Head of caudate nucleus (tissue), 42 donors: ENCODE data around the gene EYA4.

Experiments used
- DNase-seq, 42 donors: peaks; one replicate each; pipeline versions ENCODE4 v3.0.0 to v3.0.0-alpha.2; 2020 to 2021; ENCODE audit warnings: mixed read lengths in 7 of 42
- intact Hi-C: fragments of 100-400 bp; cut with DNase I; formaldehyde crosslinking; loops from one replicate; pipeline ENCODE4 v1.15.0; 2022

Gene EYA4

DNA sequence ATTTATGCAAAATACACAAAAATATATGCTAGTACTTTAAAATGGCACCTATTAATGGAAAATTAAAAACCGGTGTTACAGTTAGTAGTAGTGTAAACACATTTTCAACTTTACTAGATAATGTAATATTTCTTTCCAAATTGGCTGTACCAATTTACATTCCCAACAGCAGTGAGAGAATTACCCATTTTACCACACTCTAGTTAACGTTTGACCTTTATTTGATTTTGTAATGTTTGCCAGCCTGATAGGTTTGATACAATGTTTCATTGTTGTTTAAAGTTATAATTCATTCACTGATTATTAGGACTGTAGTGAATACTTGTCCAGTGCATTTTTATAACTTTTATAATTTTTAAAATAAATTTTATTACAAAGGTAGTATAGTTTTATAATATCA is 182.1 kb downstream of the EYA4 start:
- intact Hi-C loops: no loop called here
- DNase-seq: no peak

DNA sequence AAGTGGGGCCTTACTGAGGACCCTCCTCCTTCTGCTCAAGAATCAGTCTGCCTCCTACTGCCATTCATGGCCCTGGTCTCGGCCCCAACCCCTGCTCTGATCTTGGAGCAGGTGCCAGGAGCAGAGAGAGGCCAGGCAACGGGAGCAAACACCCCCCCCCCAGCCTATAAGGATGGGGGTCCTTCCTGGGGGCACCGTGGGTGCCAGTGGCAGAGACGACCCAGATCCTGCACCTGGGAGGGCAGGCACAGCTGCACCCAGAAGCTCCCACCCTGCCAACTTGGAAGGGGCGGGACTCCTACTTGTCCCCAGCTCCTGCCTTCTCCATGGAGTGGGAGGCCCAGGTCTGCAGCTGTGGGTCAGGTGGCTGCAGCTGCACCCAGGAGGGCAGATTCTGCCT is 183.2 kb downstream of the EYA4 start:
- intact Hi-C loops: no loop called here
- DNase-seq: no peak

DNA sequence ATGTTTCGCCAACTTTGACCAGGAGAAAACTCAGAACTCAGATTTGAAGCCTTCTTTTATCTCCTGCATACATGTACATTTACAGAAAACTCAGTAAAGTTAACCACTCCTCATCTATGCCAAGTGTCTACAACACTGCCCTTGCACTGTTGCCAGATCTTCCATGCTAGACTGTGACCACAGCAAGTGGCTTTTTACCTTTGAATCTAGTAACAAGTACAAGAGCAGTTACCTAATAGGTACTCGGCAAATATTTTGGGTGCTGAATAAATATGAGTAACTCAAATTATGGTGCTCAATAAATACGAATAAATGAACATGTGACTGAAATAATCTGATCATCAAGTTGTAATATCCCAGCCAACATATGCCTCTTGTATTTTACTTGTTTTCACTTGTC is 184.9 kb downstream of the EYA4 start:
- DNase-seq: no peak
- intact Hi-C loops: no loop called here

DNA sequence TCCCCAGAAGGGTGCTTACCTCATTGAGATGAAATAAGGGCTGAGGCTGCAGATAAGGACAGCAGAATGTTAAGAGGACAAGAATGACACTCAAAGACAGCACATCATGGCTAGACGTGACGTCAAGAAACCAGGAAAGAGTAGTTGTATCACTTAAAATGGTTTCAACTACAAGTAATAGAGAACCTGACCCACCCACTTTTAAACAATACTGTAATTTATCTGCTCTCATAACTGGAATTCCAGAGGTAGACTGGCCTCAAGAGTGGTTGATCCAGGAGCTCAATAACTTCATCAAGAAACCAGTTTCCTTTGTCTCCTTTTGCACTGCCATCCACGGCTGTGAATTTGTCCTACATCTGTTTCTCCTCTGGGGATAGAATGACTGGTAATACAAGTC is 187.1 kb downstream of the EYA4 start:
- DNase-seq: no peak
- intact Hi-C loops: no loop called here

DNA sequence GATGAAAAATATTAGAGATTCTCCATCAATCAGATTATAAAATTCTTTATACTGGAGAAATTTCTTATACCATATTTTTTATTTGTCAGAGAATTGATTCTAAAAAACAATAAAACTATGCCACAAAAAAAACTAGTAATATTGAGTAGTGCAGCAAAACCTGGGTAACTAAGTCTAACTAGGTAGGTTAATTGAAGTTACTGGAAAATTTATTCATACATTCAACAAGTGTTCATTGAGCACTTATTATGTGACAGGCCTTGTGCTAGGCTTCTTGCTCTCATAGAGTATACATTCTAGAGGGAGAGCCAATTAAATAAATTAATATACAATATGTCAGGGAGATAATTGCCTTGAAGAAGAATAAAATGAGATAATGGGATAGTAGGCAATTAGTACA is 189.4 kb downstream of the EYA4 start:
- intact Hi-C loops: no loop called here
- no peak for DNase-seq

DNA sequence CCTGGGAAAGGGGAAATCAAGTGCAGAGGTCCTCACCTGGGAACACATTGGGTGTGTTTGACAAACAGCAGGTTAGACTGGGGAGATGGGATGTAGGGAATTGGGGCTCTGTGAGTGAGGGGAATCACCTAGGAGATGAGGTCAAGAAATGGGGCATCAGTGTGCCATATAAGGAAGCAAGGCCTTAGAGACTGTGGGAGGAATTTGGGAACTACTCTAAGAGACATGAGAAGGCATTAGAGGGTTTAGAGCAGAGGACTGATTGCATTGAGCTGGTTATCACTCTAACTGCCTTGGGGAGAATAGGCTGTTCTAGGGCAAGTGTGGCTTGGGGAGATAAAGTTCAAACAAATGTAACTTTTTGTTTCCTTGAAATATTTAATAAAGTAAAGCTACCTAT is 189.9 kb downstream of the EYA4 start:
- intact Hi-C loops: no loop called here
- DNase-seq: no peak

DNA sequence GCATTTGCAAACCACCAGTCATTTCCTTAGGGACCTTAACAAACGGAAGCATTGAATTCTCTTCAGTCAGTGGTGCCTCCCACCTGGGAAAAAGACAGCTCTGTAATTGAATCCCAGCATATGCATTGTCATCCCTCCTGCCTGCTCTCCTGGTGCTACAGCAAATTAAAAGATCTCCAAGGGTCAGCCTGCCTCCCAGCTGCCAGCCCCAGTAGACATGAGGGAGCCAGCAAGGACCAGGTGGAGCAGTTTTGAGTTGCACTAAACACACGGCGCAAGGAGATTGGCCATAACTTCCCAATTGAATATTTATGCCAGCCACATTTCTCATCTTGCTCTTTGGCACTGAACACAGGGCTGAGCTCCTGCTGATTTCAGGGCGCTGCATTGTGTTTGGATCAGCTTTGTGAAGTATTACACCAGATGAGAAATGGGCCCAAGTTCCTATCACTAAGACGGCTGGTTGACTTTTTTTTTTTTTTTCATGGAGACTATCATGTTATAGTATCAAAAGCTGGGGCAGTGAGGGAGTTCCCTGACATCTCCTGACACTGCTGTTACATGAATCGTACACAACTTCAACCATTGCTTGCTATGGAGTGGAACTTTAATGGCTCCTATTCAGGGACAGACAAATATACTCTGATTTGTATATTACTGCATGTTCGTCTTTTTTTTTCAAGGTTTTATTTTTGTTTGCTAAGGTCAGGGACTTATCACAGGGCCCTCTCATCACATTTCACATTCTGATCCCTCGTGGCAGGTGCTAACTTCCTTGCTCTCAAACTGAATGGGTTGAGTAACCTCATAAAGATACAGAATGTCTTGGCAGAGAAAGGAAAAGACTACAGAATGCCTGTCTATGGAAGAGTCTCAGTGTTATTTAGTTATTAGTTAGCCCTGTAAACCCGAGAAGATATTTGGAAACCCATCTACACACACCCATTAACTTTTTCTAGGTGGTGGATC is 191.1 kb downstream of the EYA4 start:
- no peak for DNase-seq
- intact Hi-C loops: no loop called here

DNA sequence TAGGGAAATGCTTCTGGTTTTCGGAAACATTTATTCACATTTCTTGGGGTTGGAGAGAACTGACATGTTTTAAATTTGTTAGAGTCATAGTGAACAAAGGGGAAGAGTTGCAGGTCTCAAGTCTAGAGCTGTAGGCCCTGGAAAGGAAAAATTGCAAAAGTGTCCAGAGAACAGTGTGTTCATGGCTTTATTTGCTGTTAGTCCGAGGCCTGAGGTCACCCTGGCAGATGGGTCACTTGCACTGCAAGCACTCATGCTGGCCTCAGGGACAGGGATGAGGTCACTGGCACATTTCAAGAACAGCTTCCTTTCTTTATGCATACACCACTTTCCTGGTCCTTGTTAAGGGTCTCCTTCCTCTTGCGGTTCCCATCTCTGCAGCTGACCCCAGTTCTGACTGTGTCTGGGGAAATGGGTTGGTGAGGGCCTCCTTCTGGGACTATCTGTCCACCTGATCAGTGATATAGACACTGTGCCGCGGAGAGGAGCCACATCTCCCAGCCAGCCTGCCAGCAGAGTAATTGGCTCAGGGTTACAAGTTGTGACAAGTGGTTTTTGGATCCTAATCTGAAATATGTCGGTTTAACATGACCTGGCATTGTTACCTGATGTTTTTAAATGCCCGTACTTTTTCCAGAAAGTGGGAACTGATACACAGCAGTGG is 194.0 kb downstream of the EYA4 start:
- DNase-seq: peak in 2 of 42 donors; percentile 1 to 26

DNA sequence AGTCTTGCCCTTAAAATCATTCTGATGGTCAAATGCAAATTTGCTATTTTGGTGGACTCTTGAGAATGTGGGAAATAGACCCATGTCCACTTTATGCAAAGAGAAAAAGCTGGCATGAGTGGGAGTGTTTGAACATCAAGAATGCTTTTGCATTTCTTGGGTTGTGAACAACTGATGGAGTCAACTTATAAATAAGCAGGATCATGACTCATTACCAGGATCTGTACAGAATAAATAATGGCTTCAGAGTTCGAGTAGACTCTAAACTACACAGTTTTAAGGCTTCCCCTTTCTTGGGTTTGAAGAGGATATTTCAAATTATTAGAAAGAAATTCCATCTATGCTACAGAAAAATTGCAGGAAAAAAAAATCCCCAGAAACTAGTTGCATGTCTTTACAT is 195.5 kb downstream of the EYA4 start:
- intact Hi-C loops: no loop called here
- no peak for DNase-seq

More for the DNA sequence above, 194.0 kb downstream of the EYA4 start:
- intact Hi-C loops: no loop called here

DNA sequence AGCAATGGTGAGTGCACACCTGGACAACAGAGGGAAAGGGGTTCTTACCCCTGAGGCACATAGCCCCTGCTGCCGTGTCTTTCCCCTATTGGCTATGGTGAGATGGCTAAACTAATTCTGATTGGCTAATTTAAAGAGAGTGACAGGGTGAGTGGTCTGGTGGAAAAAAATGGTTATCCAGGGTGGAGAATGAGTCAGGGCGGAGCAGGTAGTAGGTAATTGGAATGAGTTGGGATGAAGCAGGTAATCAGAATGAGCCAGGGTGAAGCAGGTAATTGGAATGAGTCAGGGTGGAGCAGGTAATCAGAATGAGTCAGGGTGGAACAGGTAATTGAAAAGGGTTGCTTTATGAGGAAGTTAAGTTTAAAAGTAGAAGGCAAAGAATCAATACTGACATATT is 200.3 kb downstream of the EYA4 start:
- intact Hi-C loops: no loop called here
- no peak for DNase-seq

DNA sequence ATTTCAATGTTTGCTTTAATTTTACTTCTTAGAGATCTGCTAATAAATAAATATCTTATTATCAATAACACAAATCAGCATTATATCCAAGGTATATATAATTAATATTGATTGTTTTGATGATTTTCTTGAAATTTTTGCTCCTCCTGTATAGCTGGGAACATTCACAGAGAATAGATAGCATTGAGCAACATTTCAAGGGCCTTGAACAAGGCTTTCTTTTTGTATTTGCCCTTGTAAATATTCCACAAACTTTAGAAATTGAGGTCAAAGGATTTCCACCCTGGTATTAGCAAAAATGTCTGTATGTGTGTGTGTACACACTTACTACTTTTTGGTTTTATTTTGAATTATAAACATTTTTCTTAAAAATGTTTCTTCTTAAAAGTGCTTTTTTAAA is 205.6 kb downstream of the EYA4 start:
- no peak for DNase-seq
- intact Hi-C loops: no loop called here

DNA sequence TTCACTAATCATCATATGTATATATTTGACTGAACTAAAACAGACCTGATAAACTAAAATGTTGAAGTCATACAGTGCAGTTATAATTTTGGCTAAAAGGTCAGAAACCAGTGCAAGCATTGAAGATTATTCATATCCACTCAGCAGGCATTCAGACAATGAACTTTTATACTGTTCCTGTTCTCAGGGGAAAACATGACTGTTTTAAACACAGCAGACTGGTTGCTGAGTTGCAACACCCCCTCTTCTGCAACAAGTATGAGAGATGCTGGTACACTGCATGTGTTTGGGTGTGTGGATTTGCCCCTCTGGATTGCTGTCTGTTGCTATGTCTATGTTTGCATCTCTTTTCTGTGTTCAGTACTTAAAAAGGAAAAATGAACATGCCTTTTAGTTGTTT is 206.8 kb downstream of the EYA4 start:
- no peak for DNase-seq
- intact Hi-C loops: no loop called here

DNA sequence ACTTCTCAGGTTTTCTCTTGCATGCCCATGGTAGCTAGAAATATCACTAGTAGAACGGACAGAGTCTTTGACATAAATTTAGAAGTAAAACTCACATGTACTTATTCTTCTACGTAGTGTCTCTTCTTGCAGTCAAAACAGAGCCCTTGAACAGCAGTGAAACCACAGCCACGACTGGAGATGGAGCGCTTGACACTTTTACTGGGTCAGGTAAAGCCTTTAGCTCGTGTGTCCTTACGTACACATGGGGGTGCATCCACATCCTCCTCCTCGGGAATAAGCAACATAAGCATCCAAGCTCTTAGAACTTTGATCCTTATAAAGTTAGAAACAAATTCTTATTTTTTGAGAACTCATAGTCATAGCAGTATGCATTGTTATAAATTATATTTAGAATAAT is 215.3 kb downstream of the EYA4 start:
- intact Hi-C loops: no loop called here
- DNase-seq: no peak

DNA sequence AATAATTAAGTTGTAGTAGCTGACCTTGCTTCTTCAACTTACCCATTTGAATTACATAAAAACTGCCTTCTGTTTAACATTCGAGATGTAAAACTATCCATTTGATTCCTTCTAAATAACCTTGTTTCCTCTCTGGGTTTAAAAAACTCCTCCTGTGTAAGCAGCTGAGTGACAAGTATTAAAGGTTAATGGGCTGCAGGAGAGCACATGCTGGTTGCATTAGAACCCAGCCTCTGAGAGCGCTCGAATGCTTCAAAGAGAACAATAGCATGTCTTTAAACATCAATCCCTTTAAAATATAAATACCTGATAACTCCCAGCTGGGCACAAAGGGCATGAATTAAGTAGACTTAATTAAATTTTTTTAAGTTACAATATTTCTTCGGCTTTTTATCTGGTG is 215.8 kb downstream of the EYA4 start:
- intact Hi-C loops: no loop called here
- DNase-seq: no peak

DNA sequence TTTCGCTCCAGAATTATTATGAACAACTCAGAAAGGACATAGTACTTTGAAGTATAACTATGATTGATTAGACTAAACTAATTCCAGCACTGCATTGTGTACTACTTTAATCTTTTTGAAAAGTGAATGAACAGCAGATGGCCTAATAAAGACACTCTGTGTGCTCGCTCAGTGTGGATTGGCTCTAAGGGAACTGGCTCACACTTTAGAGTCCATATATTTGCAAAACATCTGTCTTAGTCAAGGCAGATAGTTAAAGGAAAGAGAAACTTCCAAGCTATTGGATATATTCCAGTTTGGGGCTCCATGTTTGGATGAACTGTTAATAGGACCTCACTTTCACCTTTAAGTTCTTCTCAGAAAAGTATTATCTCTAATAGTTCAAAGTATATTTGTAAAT is 218.9 kb downstream of the EYA4 start:
- DNase-seq: no peak
- intact Hi-C loops: no loop called here

DNA sequence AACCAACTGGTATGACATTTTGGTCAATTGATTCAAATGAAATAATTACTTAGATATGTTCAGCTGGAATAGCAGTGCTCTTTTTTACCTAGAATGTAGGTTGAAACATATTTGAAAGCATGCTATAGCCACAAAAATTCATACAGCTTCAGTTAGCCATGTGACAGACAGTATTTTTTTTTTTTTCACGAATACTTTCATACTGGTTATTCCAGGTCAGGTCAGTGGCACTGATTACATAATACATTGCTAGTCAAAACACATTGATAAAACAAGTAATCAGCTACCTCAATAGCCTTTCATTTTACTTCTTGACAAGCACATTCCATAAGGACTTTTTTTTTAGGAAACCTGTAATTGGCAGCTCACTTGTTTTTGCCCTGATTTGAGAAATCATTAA is 222.6 kb downstream of the EYA4 start:
- intact Hi-C loops: no loop called here

DNA sequence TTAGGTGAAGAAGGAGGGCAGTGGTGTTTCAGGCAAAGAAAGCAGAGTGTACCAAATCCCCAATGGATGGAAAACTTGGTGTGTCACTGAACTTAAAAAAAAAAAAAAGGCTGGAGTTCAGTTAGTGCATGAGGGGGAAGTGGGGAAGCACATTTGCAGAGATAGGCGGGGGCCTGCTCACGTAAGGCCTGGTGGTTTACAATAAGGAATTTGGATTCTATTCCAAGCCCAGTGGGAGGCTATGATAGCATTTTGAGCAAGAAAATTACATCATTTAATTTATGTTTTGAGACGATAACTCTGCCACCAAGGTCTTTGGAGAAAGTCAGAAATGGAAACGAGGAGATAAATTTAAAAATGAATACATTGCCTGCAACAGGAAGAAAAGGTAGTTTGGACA is 225.5 kb downstream of the EYA4 start:
- DNase-seq: no peak
- intact Hi-C loops: no loop called here

More for the DNA sequence above, 222.6 kb downstream of the EYA4 start:
- DNase-seq: no peak

DNA sequence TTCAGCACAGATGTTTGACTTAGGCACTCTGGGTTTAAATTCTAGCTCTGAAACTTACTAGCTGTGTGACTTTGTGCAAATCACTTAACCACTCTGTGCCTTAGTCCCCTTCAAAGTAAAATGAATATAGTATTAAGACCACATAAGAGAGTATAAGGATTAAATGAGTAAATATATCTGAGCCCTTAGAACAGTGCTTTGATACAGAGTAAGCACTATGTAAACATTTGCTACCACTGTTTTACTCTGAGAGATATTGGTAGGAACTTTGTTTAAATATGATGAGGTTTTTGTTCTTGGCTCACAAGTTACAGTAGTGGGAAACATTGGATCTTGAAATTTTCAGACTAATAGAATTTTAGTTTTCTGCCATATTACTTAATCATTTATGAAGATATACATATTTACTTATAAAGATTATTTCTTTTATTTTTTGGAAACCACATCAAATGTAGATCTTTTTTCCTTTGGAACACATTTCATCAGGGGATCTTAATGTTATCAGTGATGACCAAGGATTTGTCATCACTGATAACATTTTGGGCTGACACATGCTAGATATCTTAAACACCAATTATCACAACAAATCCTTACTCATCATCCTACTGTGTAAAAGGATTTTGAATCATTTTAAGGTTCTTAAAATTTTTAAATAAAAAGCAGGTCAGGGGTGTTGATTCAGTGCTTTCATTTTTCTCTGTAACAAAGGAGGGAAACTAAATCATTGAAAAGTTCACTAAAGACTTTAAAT is 226.2 kb downstream of the EYA4 start:
- DNase-seq: no peak
- intact Hi-C loops: no loop called here

DNA sequence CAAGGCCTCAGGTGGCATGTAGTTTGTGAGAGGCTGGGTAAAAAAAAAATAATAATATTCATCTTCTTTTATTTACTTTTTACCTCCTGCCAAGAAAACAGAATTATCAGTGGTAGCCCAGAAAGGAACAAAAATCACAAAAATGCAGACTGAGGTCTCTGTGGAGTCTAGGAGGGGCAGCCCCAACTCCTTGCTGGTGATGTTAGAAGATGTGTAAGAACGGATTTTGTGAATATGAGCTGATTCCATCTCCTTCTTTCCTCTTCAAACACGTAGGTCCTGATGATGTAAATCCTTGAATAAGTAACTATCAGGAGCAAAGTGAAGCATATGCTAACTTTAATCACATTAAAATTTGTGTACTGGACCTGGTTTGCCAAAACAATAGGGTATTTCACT is 226.8 kb downstream of the EYA4 start:
- DNase-seq: no peak
- intact Hi-C loops: no loop called here

DNA sequence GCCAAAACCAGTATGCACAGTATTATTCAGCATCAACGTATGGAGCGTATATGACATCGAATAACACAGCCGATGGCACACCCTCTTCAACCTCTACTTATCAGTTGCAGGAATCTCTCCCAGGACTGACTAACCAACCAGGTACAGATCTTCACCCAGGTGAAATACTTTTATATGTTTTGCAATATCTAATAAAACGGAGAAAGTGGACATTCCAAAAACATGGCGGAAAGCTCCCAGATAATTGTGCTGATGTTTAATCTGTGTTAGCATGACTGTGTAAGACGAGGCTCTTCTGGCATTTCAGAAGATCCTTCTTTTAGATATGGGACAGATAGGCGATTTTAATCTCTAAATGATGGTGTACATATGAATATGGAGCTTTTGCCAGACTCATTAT is 227.4 kb downstream of the EYA4 start:
- intact Hi-C loops: no loop called here

More for the DNA sequence above, 227.4 kb downstream of the EYA4 start:
- DNase-seq: no peak
